GM20431 (cell line): Measurements from ENCODE around the gene SPRY4.
"Not testable (repeated sequence)": the region's sequence is repeated elsewhere in the genome, so short reads cannot be mapped to it uniquely, and the experiment has no call there.

Source experiments
- in situ Hi-C: fragments of 300-500 bp; cut with MseI, MboI; formaldehyde crosslinking; loops from one replicate; pipeline ENCODE4 v1.15.0; 2020; ENCODE audit warnings: low sequenced_read_pairs; ENCODE audit not compliant: unreplicated experiment

SPRY4 gene

DNA sequence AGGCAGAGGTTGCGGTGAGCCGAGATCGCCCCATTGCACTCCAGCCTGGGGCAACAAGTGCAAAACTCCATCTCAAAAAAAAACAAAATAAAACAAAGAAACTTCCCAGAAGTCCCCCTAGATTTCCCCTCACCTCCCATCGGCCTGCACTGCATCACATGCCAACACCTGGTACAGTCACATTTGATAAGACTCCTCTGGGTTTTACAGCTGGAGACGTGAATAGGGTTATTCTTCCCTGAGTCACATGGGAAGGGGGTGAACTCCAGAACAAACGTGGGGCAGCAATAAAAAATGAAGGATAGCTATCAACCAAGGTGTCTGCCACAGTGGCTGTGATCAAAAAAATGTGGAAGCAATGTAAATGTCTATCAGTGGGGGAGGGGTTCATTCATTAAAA is 26.0 kb downstream of the SPRY4 start:
- in situ Hi-C loops, result no loop called here

- in situ Hi-C loops, result not testable (repeated sequence)
Observed at GRCh38 chr5:142297786-142298185, 27.0 kb downstream of the SPRY4 start.

GRCh38 chr5:142296914-142297417 is 27.9 kb downstream of the SPRY4 start:
- in situ Hi-C loops, result no loop called here

DNA sequence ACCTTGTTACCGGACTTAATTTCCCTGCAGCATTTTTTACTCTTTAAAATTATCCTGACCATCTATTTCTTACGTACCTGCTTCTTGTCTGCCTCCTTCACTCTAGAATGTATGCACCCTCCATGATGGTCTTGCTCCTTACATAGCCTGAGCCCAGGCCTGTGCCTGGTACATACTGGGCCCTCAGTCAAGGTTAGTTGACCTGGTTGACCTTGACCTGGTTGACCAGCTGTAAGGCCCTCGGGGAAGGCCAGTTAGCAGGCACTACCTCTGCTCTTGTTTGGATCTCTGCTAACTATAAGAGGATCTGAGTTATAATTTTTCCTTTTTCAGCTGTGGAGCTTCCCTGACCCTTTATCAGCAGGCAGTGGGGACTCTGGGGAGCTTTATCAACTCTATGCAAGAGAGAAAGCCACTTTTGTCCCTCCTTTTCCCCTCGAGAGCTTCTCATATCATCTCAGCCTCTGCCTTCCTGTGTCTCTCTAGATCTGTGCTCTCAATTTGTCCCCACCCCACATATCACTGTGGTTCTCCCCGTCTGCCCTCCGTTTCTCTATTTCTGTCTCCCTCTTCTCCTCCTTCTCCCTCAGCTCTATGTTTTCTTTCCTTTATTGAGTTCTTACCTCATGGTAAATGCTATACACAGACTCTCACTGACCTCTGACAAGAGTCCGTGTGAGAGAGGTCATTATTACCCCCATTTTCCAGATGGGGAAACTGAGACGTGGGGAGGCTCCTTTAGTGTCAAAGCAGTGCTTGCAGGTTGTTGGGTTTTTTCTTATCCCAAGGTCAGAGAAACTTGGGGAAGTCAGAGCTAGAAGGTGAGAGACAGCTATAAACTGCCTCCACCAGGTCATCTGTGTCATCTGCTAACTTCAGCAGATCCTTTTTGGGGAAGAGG is 28.6 kb downstream of the SPRY4 start:
- in situ Hi-C loops, result no loop called here

GRCh38 chr5:142295084-142295758 is 29.6 kb downstream of the SPRY4 start:
- in situ Hi-C loops, result no loop called here

- in situ Hi-C loops, result no loop called here
Observed at GRCh38 chr5:142293486-142293885, 31.3 kb downstream of the SPRY4 start.

DNA sequence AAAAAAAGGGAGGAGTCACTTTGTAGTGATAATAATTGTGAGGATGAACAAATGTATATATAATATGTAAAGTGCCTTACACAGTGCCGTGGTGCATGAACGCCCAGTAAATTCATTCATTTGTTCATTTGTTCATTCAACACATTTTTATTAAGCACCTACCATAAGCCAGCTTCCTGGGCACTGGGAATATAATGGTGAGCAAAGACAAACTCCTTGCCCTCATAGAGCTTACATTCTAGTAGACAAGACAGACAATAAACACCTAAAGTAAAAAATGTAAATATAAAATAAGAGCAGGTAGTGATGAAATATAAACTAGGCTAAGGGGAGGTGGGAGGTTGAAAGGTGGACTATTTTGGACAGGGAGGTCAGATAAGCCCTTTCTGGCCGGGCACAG is 32.0 kb downstream of the SPRY4 start:
- in situ Hi-C loops, result no loop called here

DNA sequence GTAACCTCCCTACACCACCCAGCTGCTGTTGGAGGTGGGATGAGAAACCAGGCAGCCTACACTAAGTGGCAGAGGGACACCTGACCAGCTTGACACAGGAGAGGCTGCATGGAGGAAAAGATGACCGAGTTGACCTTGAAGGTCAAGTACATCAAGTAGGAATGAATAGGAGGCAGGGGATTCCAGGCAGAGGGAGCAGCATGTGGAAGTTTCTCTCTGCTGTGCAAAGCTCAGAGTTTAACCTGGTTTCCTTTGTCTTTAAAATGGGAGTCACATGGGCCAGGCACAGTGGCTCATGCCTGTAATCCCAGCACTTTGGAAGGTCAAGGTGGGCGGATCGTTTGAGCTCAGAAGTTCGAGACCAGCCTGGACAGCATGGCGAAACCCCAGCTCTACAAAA is 32.6 kb downstream of the SPRY4 start:
- in situ Hi-C loops, result no loop called here

GRCh38 chr5:142290577-142291299 is 34.1 kb downstream of the SPRY4 start:
- in situ Hi-C loops, result no loop called here

GRCh38 chr5:142289708-142290576 is 34.9 kb downstream of the SPRY4 start:
- in situ Hi-C loops, result no loop called here

GRCh38 chr5:142287973-142288313 is 36.9 kb downstream of the SPRY4 start:
- in situ Hi-C loops, result no loop called here

DNA sequence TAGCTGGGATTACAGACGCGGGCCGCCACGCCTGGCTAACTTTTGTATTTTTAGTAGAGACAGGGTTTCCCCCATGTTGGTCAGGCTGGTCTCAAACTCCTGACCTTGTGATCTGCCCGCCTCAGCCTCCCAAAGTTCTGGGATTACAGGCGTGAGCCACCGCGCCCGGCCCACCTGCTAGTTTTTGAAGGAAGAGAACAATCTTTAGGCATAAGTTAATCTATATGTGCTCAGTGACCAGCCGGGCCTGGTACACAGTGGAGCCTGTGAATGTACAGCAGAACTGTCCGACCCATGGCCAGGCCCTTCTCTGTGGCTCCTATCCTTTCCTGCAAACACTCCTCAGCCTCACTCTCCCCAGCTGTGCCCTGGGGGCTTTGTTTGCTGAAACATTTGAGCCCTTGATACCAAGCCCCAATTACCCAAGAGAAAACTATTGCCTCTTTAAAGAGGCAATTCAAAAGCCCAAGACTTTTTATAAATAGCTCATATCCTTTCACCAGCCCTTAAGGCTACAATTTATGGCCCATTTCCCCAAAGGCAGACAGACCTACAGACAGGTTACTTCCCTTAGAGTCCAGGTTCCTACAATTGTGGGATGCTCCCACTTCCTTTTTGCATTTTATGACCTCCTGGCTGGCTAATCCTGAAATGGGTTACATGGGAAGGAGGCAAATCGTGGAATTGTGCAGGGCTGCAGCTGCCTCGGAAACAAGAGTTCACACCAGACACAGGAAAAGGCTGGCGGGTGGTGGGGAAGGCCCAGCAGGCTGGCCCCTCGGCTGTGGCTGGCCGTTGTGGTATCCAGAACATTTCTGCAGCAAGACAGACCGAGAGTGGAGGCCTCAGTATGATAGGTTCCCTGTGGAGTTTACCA is 37.5 kb downstream of the SPRY4 start:
- in situ Hi-C loops, result no loop called here

DNA sequence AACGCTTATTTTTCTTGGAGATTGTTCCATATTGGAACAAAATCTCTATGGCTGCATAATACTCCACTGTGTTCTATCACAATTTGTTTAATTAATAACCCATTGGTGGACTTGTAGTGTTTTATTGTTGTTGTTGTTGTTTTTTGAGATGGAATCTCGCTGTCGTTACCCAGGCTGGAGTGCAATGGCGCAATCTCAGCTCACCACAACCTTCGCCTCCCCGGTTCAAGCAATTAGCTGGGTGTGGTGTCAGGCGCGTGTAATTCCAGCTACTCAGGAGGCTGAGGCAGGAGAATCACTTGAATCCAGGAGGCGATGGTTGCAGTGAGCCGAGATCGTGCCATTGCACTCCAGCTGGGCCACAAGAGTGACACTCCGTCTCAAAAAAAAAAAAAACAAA is 38.7 kb downstream of the SPRY4 start:
- in situ Hi-C loops, result no loop called here

DNA sequence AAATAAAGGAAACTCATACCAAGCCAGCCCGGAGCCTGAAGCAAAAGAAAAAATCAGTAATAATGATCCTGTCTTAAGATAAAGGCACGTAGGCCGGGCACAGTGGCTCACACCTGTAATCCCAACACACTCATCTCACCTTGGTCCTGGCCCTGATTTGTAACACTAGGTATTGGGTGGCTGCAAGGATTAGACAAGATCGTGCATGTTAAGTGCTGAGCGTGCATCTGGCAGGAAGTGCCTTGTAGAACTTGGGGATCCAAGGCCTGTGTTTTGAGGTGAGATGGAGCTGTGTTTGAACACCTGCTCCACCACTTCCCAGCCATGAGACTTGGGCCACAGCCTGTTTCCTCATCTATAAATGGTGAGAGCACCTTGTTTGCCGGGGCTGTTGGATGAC is 41.5 kb downstream of the SPRY4 start:
- in situ Hi-C loops, result no loop called here

- in situ Hi-C loops, result no loop called here
Observed at GRCh38 chr5:142281966-142282365, 42.9 kb downstream of the SPRY4 start.

DNA sequence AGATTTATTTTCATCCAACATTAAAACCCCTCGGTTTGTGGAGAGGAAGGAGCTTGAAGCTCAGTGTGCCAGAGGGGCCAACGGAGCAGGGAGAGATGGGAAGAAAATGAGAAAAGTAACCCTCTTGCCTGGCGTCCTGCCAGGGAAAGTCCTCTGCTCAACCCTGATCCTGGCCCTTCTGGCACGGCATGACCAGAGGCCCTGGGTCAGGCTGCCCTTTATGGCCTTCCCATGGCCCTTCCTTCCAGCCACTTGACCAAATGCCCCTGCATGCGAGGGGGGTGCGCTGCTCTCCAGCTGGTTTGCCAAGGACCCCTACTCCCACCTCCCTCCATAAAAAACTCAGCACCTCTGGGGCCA is 43.8 kb downstream of the SPRY4 start:
- in situ Hi-C loops, result no loop called here

GRCh38 chr5:142280066-142281007 is 44.5 kb downstream of the SPRY4 start:
- in situ Hi-C loops, result no loop called here

GRCh38 chr5:142278627-142279026 is 46.2 kb downstream of the SPRY4 start:
- in situ Hi-C loops, result no loop called here
